ENCODE results near the gene AOPEP.
A peak's percentile ranks its signal among the peaks of the same experiment; 100 is the strongest.
"Not testable (repeated sequence)": the region's sequence is repeated elsewhere in the genome, so short reads cannot be mapped to it uniquely, and the experiment has no call there.

Gene AOPEP

DNA sequence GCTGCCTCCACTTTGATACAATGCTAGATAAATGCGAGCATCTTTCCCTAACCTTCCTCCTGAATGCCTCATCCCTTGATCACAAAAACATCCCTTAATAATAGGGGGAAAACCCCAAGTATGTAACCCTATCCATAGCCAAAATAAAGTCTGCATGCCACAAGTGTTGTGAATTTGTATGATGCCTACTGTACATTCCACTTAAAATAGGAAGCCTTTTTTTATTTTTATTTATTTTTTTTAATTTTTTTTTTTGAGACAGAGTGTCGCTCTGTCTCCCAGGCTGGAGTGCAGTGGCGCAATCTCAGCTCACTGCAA is 207.0 kb downstream of the AOPEP start:
- no peak for DNase-seq (ENCODE audit: low spot score)

DNA sequence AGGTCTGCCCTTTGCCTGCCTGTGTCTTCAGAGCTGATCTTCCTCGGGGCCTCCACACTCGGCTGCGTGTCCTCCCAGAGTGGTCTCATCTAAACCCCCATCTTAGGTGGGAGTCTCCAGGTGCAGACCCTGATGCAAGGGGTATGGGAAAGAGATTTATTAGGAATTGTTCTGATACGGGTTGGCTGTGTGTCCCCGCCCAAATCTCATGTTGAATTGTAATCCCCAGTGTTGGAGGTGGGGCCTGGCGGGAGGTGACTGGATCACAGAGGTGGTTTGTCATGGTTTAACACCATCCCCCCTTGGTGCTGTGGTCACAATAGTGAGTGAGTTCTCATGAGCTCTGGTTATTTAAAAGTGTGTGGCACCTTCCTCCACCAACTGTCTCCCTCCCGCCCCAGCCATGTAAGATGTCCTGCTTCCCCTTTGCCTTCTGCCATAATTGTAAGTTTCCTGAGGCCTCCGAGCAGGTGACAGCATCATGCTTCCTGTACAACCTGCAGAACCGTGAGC is 208.4 kb downstream of the AOPEP start:
- no peak for DNase-seq (ENCODE audit: low spot score)

DNA sequence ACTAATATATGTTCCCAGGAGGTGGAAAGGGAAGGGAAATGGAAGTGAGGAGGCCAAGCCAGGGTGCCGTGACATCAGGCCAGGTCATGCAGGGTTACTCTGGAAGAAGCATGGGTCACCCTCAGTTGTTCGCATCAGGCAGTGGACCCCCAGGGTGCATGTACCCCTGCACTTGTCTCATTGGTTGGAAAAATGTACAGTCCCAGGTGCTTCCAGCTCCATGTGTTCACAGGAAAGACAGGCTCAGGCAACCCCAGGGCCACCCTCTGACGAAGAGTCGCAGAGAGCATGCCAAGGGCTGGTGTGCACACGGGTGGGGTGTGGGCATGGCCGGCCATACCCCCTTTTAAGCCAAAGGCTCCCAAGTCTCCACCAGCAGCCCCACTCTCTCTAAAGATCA is 208.9 kb downstream of the AOPEP start:
- no peak for DNase-seq (ENCODE audit: low spot score)

DNA sequence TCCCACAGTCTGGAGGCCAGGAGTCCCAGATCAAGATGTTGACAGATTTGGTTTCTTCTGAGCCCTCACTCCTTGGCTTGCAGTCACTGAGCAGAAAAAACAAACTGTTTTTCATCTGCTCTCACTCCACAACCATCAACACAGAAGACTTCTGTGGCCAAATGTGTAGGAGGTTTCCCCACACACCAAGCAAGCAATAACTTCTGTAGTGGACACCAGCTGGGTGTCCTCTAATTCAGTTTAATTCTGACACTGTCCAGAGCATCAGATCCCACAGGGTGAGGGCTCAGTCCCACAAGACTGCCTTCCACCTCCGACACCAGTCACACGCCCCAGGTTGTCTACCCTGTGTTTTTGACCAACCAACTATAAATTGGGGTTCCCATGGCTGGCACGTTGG is 209.9 kb downstream of the AOPEP start:
- DNase-seq (ENCODE audit: low spot score), result no peak

DNA sequence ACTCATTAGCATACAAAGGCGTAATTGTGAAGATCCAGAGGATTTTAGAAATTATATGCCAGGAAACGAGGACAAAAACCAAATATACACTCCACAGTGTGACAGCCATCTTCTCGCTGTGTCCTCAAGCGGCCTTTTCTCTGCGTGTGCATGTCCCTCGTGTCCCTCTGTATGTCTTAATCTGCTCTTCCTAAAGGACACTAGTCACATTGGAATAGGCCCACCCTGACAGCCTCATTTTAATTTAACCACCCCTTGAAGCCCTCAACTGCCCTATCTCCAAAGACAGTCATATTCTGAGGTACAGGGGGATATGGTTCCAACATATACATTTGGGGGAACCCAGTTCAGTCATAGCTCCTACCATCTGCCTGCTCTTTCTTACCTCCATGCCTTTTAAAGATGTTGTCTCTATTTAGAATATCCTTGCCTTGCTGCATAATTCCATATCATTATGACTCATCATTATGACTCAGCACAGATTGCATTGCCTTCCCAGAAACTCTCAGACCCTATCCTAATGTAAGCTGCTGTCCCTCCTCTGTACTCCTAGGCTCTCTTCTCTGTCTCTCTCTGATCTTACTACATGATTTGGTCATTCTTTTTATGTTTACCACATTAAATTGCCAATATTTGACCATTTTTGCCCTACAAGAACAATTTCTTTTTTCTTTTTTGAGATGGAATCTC is 210.9 kb downstream of the AOPEP start:
- DNase-seq (ENCODE audit: low spot score), result no peak

DNA sequence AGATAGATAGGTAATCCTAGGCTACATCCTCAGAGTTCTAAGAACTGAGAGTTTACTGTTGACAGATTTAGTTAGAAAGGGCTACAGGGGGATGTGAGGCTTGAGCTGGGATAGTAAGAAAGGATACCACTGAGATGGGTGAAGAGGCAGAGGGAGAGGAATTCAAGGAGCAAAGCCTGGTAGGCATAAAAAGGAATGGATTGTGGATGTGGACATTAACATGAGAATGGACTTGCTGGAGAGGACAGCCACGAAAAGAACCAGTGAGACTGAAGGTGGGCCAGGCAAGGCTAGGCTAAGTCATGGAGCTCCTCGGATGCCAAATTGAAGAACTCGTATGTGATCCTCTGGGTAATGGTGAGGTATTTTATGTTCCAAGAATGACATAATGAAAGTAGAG is 211.9 kb downstream of the AOPEP start:
- no peak for DNase-seq (ENCODE audit: low spot score)

DNA sequence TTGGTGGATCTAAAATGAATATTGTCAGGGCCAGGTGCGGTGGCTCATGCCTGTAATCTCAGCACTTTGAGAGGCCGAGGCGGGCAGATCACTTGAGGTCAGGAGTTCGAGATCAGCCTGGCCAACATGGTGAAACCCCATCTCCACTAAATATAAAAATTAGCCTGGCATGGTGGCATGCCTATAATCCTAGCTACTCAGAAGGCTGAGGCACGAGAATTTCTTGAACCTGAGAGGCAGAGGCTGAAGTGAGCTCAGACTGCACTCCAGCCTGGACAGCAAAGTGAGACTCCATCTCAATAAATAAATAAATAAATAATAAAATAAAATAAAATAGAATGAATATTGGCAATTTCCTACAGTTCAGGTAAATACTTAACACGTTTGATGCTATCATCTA is 213.8 kb downstream of the AOPEP start:
- DNase-seq (ENCODE audit: low spot score), result not testable (repeated sequence)

DNA sequence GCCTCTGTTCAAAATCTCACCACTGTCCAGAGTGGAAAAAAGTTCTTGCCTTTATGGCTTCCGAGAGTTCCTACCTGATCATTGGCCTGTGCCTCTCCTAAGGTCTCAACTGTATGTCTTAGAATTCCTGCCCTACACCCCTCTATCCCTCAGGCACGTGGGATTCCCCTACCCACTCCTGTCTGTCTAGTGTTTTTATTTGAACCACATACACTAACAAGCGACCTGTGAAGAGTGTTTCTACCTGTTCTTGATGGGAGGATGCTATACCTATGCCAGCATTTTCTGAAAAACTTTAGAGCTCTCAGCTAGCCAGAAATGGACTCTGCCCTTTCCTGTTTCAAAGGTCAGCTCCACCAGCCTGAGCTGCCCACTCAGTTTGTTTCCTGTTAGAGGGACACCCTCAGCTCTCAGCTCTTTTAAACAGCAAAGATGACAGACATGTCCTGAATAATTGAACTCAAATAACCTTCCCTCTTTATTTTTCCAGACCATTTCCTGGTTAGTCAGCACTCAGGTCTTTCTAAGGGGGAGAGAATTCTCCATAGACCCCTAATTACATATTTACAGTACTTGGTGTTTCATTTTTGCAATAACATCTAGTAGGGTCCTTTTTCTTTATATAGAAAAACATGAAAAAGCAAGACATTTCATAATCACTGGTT is 214.8 kb downstream of the AOPEP start:
- peak; percentile 60 for DNase-seq (ENCODE audit: low spot score)

DNA sequence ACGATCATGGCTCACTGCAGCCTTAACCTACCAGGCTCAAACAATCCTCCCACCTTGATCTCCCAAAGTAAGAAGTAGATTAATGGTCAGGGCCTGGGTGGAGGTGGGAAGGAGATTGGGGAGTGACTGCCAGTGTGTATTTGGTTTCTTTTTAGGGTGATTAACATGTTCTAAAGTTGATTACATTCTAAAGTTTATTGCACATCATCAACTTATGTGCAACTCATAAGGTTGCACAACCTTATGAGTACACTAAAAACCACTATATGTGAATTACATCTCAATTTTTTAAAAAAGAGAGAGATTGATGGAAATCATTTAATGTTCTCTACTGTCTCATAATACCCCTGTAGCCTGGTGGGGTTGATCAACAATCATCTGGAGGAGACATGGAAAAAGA is 218.1 kb downstream of the AOPEP start:
- no peak for DNase-seq (ENCODE audit: low spot score)

DNA sequence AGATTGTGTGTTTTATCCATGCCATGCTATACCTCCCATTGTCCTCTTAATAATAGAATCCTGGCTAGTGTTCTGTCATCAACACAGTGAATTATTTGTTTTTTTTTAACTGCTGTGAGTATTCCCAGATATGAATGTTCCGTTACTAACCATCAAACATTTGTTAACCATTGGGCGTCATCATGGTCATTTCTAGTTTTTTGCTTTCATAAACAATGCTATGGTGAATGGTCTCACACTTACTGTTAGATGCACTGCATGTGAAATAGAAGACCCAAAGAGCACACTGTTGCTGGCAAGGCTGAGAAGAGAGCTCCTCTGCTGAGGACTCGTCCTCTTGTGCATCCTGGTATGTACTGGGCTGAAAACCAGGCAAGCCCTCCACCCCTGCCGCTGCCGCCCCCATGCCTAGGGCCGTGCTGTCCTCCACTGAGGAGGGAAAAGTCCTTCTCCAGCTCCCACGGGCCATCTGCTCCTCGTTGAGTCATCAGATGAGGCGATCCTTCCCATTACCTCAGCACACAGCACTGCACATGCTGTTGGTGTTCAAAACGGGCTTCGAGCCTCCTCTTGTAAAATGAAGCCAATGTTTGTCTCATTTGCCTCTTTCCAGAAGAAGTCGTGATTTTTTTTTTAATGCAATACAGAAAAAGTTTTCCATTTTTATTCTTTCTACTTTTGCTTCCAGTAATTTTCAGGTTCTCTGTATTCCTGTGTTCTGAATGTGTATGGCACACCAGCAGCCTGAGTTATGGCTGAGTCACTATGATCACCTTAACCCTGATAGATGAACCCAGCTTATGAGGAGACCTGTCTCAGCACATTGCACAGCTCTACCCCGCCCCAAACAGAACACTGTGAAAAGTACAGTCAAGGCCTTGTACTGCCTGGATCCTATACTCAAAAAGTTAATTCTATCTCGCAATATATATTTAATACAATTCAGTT is 219.0 kb downstream of the AOPEP start:
- no peak for DNase-seq (ENCODE audit: low spot score)

DNA sequence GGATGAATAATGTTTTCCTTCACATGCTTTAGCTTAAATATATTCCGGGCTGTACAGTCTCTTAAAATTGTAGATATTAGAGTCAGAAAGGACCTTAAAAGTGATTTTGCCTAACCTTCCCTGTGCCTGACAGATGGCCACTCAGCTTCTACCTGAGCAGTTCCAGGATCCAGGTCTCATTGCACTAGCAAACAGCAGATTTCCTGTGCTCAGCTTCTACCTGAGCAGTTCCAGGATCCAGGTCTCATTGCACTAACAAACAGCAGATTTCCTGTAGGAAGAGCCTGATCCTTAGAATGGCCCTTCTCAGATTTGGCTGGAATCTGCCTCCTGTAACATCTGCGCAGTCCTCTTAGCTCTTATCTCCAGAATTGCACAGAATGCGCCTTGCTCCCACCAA is 219.8 kb downstream of the AOPEP start:
- no peak for DNase-seq (ENCODE audit: low spot score)

DNA sequence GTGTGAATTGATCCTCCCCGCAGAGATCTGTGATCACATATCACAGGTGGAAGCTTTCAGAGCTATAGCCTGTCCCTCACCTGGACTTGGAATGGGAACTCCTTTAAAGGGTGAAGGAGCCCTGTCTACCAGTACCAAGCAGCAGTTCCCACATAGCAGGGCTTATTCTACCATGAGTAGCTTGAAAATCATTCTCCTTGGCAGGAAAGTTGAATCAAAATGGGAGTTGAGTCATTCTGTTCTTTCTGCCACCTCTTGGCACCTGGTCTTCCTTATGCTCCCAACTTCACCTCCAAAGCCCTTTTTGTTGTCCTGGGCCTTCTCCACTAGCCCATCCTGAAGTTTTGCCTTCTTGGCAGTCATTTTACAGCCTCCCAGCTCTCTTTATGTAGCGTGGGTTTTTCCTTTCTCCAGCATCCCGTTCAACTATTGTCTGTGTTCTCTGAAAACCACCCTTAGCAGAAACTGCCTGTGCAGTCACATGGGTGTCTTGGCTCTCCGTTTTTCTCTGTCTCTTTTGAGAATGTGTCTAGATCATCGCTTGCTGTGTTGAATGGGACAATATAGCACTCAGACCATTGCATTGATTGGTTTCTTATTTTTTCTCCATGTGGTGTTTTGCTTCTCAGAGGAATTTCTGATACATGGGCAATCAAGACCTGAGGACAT is 222.2 kb downstream of the AOPEP start:
- DNase-seq (ENCODE audit: low spot score), result no peak

DNA sequence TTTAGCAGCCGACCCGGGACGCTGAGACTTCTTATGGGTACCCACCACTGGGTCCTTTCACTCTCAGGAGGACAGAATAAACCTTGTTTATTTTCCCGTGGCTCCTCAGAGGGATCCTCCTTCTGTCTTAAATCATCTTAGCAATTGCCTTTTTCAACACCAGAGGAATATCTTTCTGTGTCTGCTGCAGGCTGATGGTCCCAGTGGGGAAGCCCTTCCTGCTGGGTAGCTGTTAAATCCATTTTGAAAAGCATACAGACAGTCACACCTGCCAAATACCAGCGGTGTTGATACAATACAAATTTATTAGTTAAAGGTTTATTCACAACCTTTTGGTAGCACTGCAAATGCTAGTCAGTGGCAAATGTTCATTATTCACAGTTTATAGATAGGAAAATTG is 222.9 kb downstream of the AOPEP start:
- DNase-seq (ENCODE audit: low spot score), result no peak

DNA sequence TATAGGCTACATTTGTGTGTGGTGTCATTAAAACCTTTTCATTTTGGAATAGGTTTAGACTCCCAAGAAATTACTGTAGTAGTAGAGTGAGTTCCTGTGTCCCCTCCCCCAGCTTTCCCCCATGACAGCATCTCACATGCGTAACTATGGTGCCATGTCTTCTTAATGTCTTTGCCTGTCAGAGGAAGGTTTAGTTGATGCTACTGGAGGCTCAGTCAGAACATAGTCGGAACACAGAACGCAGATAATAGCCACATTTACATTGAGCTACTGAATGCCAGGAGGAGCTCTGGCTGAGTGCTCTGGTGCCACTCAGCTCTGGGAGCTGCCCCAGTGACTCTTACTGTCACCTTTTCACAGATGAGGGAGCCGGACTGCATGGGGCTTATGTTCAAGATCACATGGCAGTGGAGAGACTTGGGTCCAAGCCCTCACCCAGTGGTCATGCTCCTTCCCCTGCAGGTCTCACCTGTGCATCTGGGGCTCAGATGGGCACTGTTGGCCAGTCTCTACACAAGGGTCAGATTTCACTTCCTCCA is 223.6 kb downstream of the AOPEP start:
- DNase-seq (ENCODE audit: low spot score), result no peak

DNA sequence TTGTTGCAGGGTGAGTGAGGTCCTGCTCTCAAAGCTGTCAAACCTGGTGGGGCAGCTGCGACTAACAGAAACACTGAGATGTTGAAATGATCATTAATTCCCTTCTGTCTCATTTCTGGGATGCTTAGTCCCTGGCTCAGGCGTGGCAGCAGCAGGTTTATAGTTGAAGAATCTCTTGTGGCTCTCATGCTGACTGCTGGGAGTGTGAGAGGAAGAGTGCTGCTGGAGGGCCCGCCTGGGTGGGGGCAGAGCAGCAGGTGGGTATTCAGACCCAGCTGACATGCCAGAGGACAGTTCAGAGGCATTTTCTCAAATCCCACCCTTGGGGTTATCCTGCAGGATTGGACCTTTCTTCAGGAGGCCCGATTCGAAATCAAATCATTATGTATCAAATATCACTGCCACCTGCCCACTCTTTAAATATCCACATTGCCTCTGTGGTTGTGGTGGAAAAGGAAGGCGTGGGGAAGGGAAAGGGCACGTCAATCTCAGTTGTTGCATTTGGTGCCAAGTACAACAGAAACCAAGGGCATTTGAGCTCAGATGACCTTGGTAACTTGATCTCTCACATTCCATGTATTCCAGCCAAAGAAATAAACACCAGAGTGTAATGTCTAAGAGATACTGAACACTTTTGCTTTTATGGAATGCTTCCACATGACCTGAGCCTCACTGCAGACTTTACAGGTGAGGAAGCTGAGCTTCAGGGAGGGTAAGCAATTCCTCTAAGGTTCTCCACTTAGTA is 224.3 kb downstream of the AOPEP start:
- no peak for DNase-seq (ENCODE audit: low spot score)

DNA sequence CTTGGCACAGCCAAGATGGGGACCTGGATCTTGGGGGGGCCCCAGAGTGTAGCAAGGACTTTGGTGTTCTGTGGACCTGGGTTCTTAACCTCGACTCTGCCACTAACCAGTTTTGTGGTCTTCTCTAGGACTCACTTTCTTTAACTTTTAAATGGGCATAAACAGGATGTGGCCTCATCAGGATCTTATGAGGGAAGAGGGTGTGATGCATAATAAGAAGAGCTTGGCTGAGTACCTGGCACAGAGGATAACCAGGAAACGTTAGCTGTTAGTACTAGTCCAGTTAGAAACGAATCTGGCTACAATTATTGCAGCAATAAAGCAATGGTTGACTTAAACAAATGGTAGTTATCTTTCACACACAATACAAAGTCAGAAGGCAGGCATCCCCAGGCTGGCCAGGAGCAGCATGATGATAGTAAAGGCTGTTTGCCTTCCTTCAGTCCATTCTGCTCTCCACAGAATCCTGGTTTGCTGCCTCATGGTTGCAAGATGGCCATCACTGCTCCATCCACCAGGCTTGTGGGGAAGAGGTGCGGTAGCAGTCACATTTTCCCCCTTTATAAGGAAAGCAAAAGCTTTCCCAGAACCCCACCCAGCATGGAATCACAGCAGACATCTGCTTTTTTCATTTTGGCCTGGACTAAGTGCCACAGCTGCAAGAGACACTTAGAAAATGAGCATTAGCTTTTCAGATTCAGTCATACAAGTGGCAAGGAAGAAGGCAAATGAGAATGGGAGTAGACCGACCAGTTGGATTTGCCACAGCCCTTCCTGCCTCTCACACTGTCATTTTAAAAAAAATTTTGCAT is 225.0 kb downstream of the AOPEP start:
- DNase-seq (ENCODE audit: low spot score), result no peak

DNA sequence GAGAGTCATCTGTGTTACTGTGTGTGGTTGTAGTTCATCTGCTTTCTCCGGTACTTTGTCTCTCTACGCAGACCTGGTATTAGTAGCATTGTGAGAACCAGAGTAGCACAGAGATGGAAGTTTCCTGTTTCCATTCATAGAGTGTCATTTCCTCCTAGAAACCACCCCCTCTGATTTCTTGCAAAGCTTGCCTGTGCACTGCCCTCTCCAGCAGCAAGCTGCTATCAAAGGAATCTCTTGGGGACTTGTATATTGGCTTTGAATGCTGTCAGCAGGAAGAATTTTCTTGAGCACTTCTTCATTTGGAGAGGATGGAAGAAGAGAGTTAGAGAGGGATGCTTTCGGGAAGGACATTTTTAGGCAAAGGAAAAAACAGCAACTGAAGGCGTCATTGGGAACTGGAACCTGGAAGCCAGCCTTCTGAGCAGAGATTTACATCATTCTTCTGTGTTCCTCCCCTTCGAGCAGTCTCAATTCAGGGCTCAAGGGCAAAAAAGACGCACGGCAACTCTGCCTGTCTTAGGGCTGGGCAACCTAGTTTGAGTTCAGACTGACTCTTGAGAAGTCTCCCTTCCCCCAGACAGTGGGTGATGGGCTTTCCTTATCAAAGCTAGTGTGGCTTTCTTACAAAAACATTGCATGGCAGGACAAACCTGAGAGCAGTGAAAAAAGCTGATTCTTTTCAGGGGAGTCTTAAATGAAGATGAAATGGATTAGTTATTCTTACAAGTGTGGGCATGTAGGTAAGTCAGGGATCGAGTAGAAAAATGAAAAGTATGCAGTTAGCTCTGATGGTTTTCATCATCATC is 226.3 kb downstream of the AOPEP start:
- no peak for DNase-seq (ENCODE audit: low spot score)

DNA sequence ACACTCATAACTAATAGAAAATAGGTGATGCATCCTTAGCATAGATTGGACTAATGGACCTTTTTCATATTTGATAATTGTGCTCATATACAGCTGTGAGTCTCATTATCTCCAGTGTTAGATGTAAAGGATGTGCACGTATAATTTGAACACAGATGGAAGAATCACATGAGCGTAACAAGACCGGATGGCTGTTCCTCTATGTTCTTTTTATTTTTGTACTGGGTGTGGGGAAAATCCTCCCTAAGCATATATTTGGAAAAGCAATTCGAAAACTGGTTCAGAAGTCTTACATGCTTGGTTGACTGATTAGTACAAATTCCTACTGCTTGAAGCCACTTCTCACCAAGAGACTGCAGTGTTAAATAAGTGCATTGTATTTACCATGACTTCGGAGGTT is 230.2 kb downstream of the AOPEP start:
- no peak for DNase-seq (ENCODE audit: low spot score)

DNA sequence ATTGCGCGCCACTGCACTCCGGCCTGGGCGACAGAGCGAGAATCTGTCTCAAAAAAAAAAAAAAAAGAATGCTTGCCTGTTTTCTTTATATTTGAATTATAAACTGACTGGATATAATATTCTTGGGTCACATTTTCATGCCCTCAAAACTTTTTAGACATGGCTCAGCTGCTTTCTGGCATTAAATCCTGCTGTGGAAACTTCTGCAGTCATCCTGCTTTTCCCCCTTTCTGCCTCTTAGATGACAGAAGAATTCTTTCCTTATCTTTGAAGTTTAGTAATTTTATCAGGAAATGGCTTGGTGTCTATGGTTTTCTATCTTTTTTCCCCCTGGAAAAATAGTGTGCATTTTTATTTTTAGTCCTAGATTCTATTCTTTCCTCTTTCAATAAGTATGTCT is 234.5 kb downstream of the AOPEP start:
- DNase-seq (ENCODE audit: low spot score), result no peak

DNA sequence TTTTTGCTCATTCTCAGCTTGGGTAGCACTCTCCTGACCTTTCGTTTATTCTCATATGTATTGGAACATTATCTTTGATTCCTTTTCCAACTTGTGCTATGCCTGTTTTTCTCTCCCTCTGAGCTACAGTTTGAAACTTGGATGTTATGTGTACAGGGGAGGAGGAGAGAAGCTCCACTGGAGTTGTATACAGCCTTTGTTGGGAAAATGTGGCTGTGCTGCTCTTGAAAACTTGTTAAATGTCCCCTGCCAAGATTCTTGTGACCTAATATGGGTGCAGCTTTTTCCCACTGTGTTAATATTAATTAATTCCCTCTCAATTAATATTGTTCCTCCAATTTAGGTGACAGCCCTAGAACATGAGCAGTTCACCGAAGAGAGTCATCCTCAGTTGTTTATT is 235.4 kb downstream of the AOPEP start:
- DNase-seq (ENCODE audit: low spot score), result no peak
